ENCODE results near the gene TRMT44.

TRMT44 gene

GRCh38 chr4:8501781-8502180 lies 61.2 kb downstream of the TRMT44 start:
- no peak overlapping the region for H3K27ac Mint-ChIP-seq
- H3K4me3 Mint-ChIP-seq = no peak overlapping the region
- no peaks in the 10 kb centered on the region for H3K9me3 Mint-ChIP-seq (ENCODE audit: low read depth)
- H3K4me1 Mint-ChIP-seq (ENCODE audit: low read depth) = no peaks in the 10 kb centered on the region
- peaks cover 2% of the 10 kb centered on the region for H3K36me3 Mint-ChIP-seq
- H3K27me3 Mint-ChIP-seq = peaks cover 2% of the 10 kb centered on the region

- H3K36me3 Mint-ChIP-seq = peaks cover 2% of the 10 kb centered on the region
- no peak overlapping the region for H3K4me3 Mint-ChIP-seq
- H3K27ac Mint-ChIP-seq = no peak overlapping the region
- H3K4me1 Mint-ChIP-seq (ENCODE audit: low read depth) = no peaks in the 10 kb centered on the region
- H3K27me3 Mint-ChIP-seq = peaks cover 2% of the 10 kb centered on the region
- H3K9me3 Mint-ChIP-seq (ENCODE audit: low read depth) = no peaks in the 10 kb centered on the region
Observed at GRCh38 chr4:8502371-8502770, 61.8 kb downstream of the TRMT44 start.

- H3K9me3 Mint-ChIP-seq (ENCODE audit: low read depth) = no peaks in the 10 kb centered on the region
- no peaks in the 10 kb centered on the region for H3K4me1 Mint-ChIP-seq (ENCODE audit: low read depth)
- H3K36me3 Mint-ChIP-seq = no peaks in the 10 kb centered on the region
- no peak overlapping the region for H3K4me3 Mint-ChIP-seq
- H3K27me3 Mint-ChIP-seq = peaks cover 2% of the 10 kb centered on the region
- H3K27ac Mint-ChIP-seq = no peak overlapping the region
Observed at GRCh38 chr4:8502836-8503585, 62.4 kb downstream of the TRMT44 start.

- Mint-ChIP-seq H3K4me1 (ENCODE audit: low read depth) (no peaks in the 10 kb centered on the region), H3K4me3 (no peak overlapping the region), H3K27me3 (no peaks in the 10 kb centered on the region), H3K36me3 (no peaks in the 10 kb centered on the region), H3K27ac (no peak overlapping the region), H3K9me3 (ENCODE audit: low read depth) (no peaks in the 10 kb centered on the region)
Observed at GRCh38 chr4:8503801-8504200, 63.2 kb downstream of the TRMT44 start.

DNA sequence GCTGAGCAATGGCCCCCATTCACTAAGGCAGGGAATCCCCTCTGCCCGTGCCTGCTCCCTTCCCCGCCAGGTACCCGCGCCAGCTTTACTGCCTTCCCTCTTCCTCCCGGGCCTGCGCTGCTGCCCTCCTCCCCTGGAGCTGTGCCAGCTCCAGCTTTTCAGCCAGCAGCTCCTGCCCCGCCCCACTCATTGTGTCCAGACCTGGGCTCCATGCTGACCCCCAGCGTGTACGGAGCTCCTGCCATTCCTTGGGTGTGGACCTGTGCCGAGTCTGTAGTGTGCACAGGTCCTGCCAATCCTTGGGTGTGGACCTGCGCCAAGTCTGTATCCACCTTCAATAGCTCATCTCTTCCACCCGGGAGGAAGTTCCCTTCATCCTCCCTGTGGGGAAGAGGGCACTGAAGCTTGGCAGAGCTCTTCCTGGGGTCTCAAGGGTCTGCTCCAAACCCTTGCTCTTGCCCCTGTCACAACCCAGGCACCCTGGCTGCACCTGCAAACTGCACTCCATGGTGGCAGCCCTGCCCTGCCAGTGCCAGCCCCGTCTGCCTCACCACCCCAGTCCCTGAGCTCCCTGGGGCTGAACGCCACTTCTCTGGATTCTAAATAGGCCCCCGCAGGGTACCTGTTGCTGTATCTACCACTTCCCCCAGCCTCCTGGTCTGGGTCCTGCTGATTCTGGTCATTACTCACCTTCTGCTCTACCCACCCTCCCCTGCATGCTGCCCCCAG lies 63.9 kb downstream of the TRMT44 start:
- no peak overlapping the region for H3K27ac Mint-ChIP-seq

DNA sequence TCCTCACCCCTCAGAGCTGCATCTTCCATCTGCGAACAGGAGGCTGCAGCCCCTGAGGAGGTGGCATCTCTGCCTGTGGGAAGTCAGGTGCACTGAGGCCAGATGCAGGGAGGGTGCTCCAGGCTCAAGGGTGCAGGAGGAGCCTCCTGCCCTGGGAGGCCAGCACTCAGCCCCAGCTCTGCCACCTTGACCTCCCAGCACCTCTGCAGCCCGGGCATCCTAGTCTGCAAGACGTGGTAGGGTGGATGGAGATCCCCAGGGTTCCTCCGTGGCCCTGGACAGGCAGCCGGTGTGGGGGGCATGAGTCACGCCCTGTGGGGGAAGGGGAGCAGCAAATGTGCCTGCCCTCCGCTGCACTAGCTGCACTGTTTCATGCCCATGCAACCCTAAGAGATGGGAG lies 64.7 kb downstream of the TRMT44 start:
- Mint-ChIP-seq H3K36me3 (no peaks in the 10 kb centered on the region), H3K27me3 (no peaks in the 10 kb centered on the region), H3K4me3 (no peak overlapping the region), H3K4me1 (ENCODE audit: low read depth) (no peaks in the 10 kb centered on the region), H3K9me3 (ENCODE audit: low read depth) (no peaks in the 10 kb centered on the region), H3K27ac (no peak overlapping the region)

More for the DNA sequence above, 63.9 kb downstream of the TRMT44 start:
- H3K36me3 Mint-ChIP-seq = no peaks in the 10 kb centered on the region
- no peaks in the 10 kb centered on the region for H3K27me3 Mint-ChIP-seq
- H3K9me3 Mint-ChIP-seq (ENCODE audit: low read depth) = no peaks in the 10 kb centered on the region
- H3K4me1 Mint-ChIP-seq (ENCODE audit: low read depth) = no peaks in the 10 kb centered on the region
- no peak overlapping the region for H3K4me3 Mint-ChIP-seq

DNA sequence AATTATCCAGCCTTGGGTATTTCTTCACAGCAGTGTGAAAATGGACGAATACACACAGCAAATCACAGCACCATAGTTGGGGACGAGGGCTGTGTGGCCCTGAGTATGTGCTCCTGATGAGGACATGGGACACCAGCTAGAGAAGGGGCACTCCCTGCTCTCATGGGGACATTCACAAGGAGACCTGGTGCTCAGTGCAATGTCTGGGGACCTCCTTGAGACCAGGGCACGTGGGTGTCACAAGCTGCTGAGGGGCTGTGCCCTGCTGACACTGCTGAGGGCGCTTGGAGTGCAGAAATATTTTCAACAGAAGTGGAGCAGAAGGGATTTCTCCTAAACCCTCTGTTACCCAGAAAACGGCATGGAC lies 65.4 kb downstream of the TRMT44 start:
- H3K9me3 Mint-ChIP-seq (ENCODE audit: low read depth) = no peaks in the 10 kb centered on the region
- H3K4me3 Mint-ChIP-seq = no peak overlapping the region
- H3K27me3 Mint-ChIP-seq = no peaks in the 10 kb centered on the region
- no peaks in the 10 kb centered on the region for H3K36me3 Mint-ChIP-seq
- H3K4me1 Mint-ChIP-seq (ENCODE audit: low read depth) = no peaks in the 10 kb centered on the region
- no peak overlapping the region for H3K27ac Mint-ChIP-seq

- Mint-ChIP-seq H3K9me3 (ENCODE audit: low read depth) (no peaks in the 10 kb centered on the region), H3K4me3 (no peak overlapping the region), H3K36me3 (no peaks in the 10 kb centered on the region), H3K27me3 (no peaks in the 10 kb centered on the region), H3K4me1 (ENCODE audit: low read depth) (no peaks in the 10 kb centered on the region), H3K27ac (no peak overlapping the region)
Observed at GRCh38 chr4:8506373-8507195, 66.0 kb downstream of the TRMT44 start.

DNA sequence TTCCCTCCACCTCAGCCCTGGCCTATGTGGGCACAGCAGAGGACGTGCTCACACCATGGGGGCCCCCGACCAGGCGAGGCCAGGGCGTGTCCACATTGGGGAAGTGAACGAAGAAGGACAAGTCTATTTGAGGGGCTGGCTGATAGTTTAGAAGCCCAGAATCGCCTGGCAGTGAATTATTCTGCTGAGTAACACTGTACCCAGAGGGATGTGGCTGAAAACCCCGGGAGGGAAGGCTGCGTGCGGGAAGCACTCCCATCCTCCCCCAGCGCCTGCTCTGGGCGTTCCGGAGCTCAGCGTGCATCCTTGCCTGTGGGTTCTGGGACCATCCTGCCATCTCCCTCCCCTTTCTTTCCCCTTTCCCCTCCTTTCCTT lies 66.6 kb downstream of the TRMT44 start:
- no peaks in the 10 kb centered on the region for H3K27me3 Mint-ChIP-seq
- no peak overlapping the region for H3K27ac Mint-ChIP-seq
- no peaks in the 10 kb centered on the region for H3K36me3 Mint-ChIP-seq
- no peaks in the 10 kb centered on the region for H3K9me3 Mint-ChIP-seq (ENCODE audit: low read depth)
- H3K4me1 Mint-ChIP-seq (ENCODE audit: low read depth) = no peaks in the 10 kb centered on the region
- H3K4me3 Mint-ChIP-seq = no peak overlapping the region

- Mint-ChIP-seq H3K27me3 (no peaks in the 10 kb centered on the region), H3K4me3 (no peak overlapping the region)
Observed at GRCh38 chr4:8507624-8508023, 67.0 kb downstream of the TRMT44 start.

DNA sequence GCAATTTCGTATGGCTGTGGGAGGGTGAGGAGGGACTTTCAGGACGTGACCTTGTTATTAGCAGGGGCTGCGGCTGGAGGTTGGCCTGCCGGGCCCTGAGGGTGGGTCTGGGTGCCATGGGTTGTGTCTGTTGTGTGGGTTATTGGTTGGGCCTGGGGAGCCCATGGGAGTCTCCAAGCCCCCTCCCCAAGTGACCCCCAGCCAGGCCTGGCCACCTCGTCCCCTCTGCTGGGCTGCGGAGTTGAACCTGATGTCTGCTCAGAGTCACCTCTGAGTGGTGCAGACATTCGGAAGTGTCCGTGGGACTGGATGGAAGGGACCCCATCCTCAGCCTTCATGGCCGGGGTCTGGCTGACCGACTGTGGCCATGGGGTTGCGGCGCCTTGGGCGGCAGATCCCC lies 67.7 kb downstream of the TRMT44 start:
- Mint-ChIP-seq H3K36me3 (peaks cover under 1% of the 10 kb centered on the region), H3K9me3 (ENCODE audit: low read depth) (no peaks in the 10 kb centered on the region), H3K4me3 (no peak overlapping the region), H3K4me1 (ENCODE audit: low read depth) (no peaks in the 10 kb centered on the region), H3K27me3 (no peaks in the 10 kb centered on the region), H3K27ac (no peak overlapping the region)

More at GRCh38 chr4:8507624-8508023, 67.0 kb downstream of the TRMT44 start:
- Mint-ChIP-seq H3K9me3 (ENCODE audit: low read depth) (no peaks in the 10 kb centered on the region), H3K4me1 (ENCODE audit: low read depth) (no peaks in the 10 kb centered on the region), H3K27ac (no peak overlapping the region), H3K36me3 (no peaks in the 10 kb centered on the region)

DNA sequence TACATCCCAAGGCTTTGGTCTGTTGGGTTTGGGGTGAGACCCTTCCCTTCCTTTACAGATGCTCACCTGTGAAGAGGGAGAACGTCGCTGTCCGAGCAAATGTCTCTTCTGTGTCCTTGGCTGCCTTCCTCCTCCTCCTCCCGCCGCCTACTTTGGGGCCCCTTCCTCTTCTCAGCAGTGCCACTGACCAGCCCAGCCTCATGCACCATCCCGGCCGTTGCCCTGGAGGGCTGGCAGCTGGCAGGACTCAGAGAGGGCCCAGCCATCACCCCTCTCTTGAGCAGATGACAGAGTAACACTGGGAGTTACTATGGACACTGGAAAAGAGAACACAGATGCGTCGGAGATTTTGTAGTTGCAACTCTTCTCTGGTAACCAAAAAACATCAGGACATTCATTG lies 68.2 kb downstream of the TRMT44 start:
- H3K9me3 Mint-ChIP-seq (ENCODE audit: low read depth) = no peaks in the 10 kb centered on the region
- no peak overlapping the region for H3K4me3 Mint-ChIP-seq
- H3K4me1 Mint-ChIP-seq (ENCODE audit: low read depth) = no peaks in the 10 kb centered on the region
- no peak overlapping the region for H3K27ac Mint-ChIP-seq
- no peaks in the 10 kb centered on the region for H3K27me3 Mint-ChIP-seq
- peaks cover 4% of the 10 kb centered on the region for H3K36me3 Mint-ChIP-seq

- Mint-ChIP-seq H3K27me3 (no peaks in the 10 kb centered on the region), H3K27ac (no peak overlapping the region), H3K9me3 (ENCODE audit: low read depth) (no peaks in the 10 kb centered on the region), H3K4me1 (ENCODE audit: low read depth) (no peaks in the 10 kb centered on the region), H3K4me3 (no peak overlapping the region), H3K36me3 (peaks cover 4% of the 10 kb centered on the region)
Observed at GRCh38 chr4:8509311-8509950, 68.9 kb downstream of the TRMT44 start.

DNA sequence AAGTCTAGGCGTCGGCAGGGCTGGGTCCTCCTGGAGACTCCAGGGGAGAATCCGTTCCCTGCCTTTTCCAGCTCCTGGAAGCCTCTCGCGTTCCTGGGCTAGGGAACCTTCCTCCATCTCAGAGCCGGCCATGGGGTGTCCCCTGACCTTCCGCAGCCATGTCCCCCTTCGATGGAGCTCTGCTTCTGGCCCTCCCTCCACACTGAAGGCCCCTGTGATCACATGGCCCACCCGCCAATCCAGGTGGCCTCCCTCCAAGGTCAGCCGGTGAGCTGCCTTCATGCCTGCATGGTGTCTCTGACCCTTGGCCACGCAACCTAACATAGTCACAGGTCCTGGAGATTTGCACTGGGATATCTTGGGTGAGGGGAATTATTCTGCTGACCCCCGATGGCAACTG lies 69.6 kb downstream of the TRMT44 start:
- H3K36me3 Mint-ChIP-seq = peaks cover 4% of the 10 kb centered on the region
- H3K27ac Mint-ChIP-seq = no peak overlapping the region
- no peaks in the 10 kb centered on the region for H3K27me3 Mint-ChIP-seq
- H3K4me1 Mint-ChIP-seq (ENCODE audit: low read depth) = no peaks in the 10 kb centered on the region
- no peaks in the 10 kb centered on the region for H3K9me3 Mint-ChIP-seq (ENCODE audit: low read depth)
- H3K4me3 Mint-ChIP-seq = no peak overlapping the region
